HG02623 (cell line): ENCODE results near the gene TEX54.
"Not testable (repeated sequence)": the region's sequence is repeated elsewhere in the genome, so short reads cannot be mapped to it uniquely, and the experiment has no call there.

Experiments
- ATAC-seq: cut with Tn5 transposase; IDR thresholded peaks from one replicate; pipeline ENCODE4 v1.9.1; 2021; ENCODE audit warnings: moderate library complexity; ENCODE audit not compliant: unreplicated experiment

Gene TEX54

GRCh38 chr11:62855571-62856332 is 23.1 kb upstream of the TEX54 start:
- peak; percentile 74 for ATAC-seq

GRCh38 chr11:62854825-62855570 is 22.4 kb upstream of the TEX54 start:
- ATAC-seq = no peak

- no peak for ATAC-seq
Measured at GRCh38 chr11:62854013-62854824, 21.6 kb upstream of the TEX54 start.

GRCh38 chr11:62853279-62853965 is 20.8 kb upstream of the TEX54 start:
- no peak for ATAC-seq

DNA sequence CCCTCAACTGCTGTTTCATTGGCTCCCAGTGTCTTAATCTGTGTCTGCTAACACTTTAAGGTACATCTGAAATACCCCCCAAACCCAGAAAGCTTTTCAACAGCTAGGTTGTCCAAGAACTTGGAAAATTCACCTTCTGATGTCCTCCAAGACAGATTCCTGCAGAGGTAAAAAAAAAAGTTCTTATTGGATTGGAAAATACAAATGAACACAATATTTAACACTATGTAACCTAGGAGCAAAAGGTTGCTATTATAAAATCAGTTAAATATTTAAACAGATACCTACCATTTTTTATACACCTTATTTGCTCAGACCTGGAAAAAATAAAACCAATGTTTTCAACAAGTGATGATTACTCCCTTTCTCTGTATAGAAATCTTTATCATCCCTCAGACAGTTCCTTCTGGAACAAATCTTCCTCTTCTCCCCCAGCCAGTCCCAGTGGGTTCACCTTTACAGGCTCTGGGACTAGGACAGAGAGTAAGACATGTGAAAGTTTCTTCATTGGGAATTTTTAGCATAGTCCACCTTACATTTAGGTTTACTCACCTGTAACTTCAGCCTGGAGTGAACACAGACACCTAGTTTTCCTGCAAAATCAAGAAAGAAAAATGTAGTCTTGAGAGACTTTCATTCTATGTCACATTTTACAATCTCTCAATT is 20.0 kb upstream of the TEX54 start:
- ATAC-seq = no peak

DNA sequence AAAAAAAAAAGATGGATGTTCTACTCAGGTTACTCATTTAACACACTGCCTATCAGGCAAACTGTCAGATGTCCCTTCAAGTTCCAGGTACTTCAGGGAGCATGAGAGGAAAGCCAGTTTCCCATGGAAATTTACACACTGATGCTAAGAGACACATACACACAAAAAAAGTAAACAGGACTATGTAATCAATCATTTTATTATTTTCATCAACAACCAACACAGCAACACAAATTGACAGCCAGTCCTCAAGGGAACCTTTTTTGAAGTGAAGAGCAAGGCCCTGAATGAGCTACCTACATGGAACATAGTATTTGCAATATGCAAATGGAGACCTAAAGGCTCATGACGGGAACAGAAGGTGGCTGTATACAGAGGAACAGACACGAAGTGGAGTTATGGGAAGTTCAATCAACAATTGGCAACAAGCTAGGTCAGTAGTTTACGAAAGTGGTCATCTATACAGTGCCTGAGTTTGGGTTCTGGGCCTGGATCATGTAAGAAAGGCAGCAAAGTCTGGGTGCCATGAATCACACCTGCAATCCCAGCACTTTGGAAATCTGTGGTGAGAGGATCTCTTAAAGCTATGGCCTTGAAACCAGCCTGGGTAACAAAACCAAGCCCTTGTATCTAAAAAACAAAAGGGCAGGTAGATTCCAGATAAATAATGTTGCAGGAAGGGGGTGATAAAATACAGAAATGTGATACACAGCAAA is 19.3 kb upstream of the TEX54 start:
- no peak for ATAC-seq

DNA sequence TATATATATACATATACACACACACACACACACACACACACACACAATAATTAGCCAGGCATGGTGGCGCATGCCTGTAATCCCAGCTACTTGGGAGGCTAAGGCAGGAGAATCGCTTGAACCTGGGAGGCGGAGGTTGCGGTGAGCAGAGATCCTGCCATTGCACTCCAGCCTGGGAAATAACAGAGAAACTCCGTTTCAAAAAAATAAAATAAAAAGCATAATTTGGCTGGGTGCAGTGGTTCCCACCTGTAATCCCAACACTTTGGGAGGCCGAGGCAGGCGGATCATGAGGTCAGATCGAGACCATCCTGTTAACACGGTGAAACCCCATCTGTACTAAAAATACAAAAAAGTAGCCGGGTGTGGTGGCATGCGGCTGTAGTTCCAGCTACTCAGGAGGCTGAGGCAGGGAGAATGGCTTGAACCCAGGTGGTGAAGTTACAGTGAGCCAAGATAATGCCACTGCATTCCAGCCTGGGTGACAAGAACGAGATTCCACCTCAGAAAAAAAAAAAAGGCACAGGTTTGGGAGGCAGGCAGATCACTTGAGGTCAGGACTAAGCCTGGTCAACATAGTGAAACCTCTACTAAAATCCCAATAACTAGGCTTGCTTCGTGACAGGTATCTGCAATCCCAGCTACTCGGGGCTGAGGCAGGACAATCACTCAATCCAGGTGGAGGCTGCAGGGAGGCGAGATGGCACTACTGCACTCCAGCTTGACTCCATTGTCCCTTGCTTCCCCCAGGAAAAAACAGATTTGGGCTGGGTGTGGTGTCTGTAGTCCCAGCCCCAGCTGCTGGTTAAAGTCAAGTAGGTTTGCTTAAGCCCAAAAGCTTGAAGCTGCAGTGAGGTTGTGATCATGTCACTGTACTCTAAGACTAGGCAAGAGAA is 18.5 kb upstream of the TEX54 start:
- ATAC-seq = no peak

GRCh38 chr11:62847767-62848314 is 15.2 kb upstream of the TEX54 start:
- ATAC-seq = no peak

DNA sequence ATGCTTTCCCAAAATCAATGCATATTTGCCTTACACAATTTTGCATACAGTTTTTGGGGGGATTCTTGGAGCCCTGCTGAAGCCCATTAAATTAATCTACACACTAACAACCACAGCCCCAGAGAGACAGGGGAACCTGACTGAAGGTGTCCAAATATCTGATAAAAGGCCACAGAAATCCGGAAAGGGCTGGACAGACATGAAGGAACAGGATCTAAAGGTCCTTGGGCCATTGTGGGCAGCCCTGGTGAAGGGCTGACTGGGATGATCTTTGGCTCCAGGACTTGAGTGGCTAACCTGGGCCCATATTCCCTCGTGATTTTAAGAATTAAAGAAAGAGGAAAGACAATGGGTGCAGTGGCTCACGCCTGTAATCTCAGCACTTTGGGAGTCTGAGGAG is 13.5 kb upstream of the TEX54 start:
- no peak for ATAC-seq

DNA sequence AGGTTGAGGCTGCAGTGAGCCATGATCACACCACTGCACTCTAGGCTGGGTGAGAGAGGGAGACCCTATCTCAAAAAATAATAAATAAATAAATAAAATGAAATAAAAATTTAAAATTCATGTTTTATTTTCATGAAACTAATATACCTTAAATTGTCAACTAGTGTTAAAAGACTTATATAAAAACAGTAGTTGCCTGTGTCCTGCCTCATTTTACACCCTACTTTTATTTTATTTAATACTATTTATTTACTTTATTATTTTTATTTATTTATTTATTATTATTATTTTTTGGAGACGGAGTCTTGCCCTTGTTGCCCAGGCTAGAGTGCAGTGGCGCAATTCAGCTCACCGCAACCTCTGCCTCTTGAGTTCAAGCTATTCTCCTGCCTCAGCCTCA is 11.5 kb upstream of the TEX54 start:
- no peak for ATAC-seq

DNA sequence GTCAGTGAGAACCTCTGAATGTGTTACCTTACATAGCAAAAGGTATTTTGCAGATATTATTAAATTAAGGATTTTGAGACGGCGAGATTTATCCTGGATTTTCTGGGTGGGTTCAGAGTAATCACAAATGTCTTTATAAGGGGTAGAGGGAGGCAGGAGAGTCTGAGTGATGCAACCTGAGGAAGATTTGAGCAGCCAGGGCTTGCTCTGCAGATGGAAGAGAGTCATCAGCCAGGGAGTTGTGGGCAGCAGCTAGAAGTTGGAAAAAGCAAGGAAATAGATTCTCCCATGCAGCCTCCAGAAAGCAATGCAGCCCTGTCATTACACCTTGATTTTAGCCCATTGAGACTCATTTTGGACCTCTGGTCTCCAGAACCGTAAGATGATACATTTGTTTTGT is 10.8 kb upstream of the TEX54 start:
- ATAC-seq = no peak

- ATAC-seq = not testable (repeated sequence)
Measured at GRCh38 chr11:62842891-62843290, 10.2 kb upstream of the TEX54 start.

- no peak for ATAC-seq
Measured at GRCh38 chr11:62842171-62842741, 9.6 kb upstream of the TEX54 start.

- peak; percentile 45 for ATAC-seq
Measured at GRCh38 chr11:62841361-62842170, 8.9 kb upstream of the TEX54 start.

DNA sequence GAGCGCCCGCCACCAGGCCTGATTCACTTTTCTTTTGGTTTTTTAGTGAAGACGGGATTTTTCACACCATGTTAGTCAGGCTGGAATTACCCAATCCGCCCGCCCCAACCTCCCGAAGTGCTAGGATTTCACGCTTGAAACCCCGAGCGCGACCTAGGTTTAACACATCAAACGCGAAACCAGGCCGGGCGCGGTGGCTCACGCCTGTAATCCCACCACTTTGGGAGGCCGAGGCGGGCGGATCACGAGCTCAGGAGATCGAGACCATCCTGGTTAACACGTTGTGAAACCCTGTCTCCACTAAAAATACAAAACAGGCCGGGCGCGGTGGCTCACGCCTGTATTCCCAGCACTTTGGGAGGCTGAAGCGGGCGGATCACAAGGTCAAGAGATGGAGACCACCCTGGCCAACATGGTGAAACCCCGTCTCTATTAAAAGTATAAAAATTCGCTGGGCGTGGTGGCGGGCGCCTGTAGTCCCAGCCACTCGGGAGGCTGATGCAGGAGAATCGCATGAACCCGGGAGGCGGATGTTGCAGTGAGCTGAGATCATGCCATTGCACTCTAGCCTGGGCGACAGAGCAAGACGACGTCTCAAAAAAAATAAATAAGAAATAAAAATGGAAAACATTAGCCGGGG is 8.2 kb upstream of the TEX54 start:
- not testable (repeated sequence) for ATAC-seq

- peak; percentile 45 for ATAC-seq
Measured at GRCh38 chr11:62839050-62839945, 6.7 kb upstream of the TEX54 start, which contains the start of gene WDR74. WDR74 (minus strand) TSS chr11:62839590; CDS start chr11:62839570, 20 bp downstream.
